Lower lobe of right lung (tissue), 2 donors: ENCODE data around the gene ZBED1. TPM values are rescaled to one million over a fixed set of nuclear protein-coding genes. Genes with fewer than 3 reads are reported as not detected.

Experiments
- ATAC-seq, 2 donors: fragments of 200-7000 bp; cut with Tn5 transposase; one replicate each; pipeline ENCODE4 v1.9.1; 2020 to 2022; ENCODE audit warnings: mild to moderate bottlenecking in 2 of 2, moderate library complexity in 2 of 2
- DNase-seq: peaks from one replicate; pipeline ENCODE4 v3.0.0-alpha.2; 2020
- H3K27ac ChIP-seq: fragments of 200-600 bp; one replicate; pipeline ENCODE4 v1.8.0; 2022
- H3K27me3 ChIP-seq: fragments of 200-600 bp; one replicate; pipeline ENCODE4 v1.8.0; 2022; ENCODE audit warnings: low read depth
- H3K36me3 ChIP-seq: fragments of 200-600 bp; one replicate; pipeline ENCODE4 v1.8.0; 2022; ENCODE audit warnings: mild to moderate bottlenecking
- H3K4me1 ChIP-seq: fragments of 200-600 bp; one replicate; pipeline ENCODE4 v1.8.0; 2022
- H3K4me3 ChIP-seq: fragments of 200-600 bp; one replicate; pipeline ENCODE4 v1.8.0; 2022; ENCODE audit warnings: mild to moderate bottlenecking
- H3K9me3 ChIP-seq: fragments of 200-600 bp; one replicate; pipeline ENCODE4 v1.8.0; 2022
- CTCF ChIP-seq: fragments of 200-600 bp; IDR thresholded peaks from one replicate; pipeline ENCODE4 v1.8.0; 2022; ENCODE audit warnings: antibody characterized with exemption, mild to moderate bottlenecking
- intact Hi-C: fragments of 100-400 bp; cut with DNase I; formaldehyde crosslinking; loops from one replicate; pipeline ENCODE4 v1.11.0; 2022
- total RNA-seq: library from RNA; stranded (reverse); fragmentation: NEBNext Ultra II Directional; extraction: Animal tissue kit (Norgen Biotek cat#: 25700); gene quantifications from one replicate; pipeline ENCODE4 v1.2.1, GENCODE V29; 2021
- donor health status: DM: no; HTN: yes; CAD: no; lungs with severe emphysema.

ZBED1 gene
- total RNA-seq, 1 donor from 2014 or later = 46.3 TPM

DNA sequence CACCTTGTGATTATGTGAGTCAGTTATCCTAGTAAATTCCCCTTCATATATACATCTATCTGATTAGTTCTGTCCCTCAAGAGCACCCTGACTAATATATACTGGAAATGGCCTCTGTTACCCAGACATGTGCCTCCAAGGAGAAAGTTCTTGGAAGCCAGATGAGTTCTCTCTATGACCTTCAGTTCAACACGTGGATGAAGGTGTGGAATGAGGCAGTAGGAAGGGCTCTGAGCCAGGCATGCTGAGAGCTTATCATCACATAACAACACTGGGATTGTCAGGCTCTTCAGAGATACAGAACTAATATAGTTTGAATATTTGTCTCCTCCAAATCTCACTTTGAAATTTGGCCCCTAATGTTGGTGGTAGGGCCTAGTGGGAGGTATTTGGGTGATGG is 44.4 kb upstream of the ZBED1 start:
- no peak for TF ChIP-seq CTCF
- intact Hi-C loops = no loop called here
- H3K27me3 ChIP-seq = no peaks in the 10 kb centered on the region
- ATAC-seq (no peak), DNase-seq (no peak)
- H3K9me3 ChIP-seq = no peaks in the 10 kb centered on the region
- no peak overlapping the region for H3K27ac ChIP-seq
- no peaks in the 10 kb centered on the region for H3K4me1 ChIP-seq
- no peak overlapping the region for H3K4me3 ChIP-seq
- no peaks in the 10 kb centered on the region for H3K36me3 ChIP-seq

GRCh38 chrX:2542826-2543521 is 42.2 kb upstream of the ZBED1 start:
- TF ChIP-seq CTCF = no peak
- H3K27ac ChIP-seq = no peak overlapping the region
- H3K36me3 ChIP-seq = no peaks in the 10 kb centered on the region
- intact Hi-C loops = no loop called here
- H3K4me1 ChIP-seq = no peaks in the 10 kb centered on the region
- DNase-seq = no peak
- no peaks in the 10 kb centered on the region for H3K9me3 ChIP-seq
- H3K27me3 ChIP-seq = no peaks in the 10 kb centered on the region
- H3K4me3 ChIP-seq = no peak overlapping the region
- ATAC-seq = no peak

- DNase-seq (no peak), ATAC-seq (no peak)
- no peaks in the 10 kb centered on the region for H3K4me1 ChIP-seq
- no peaks in the 10 kb centered on the region for H3K9me3 ChIP-seq
- no peak overlapping the region for H3K4me3 ChIP-seq
- intact Hi-C loops = no loop called here
- no peak overlapping the region for H3K27ac ChIP-seq
- TF ChIP-seq CTCF = no peak
- H3K27me3 ChIP-seq = no peaks in the 10 kb centered on the region
- no peaks in the 10 kb centered on the region for H3K36me3 ChIP-seq
Measured at GRCh38 chrX:2541603-2542002, 40.8 kb upstream of the ZBED1 start.

- intact Hi-C loops = no loop called here
Measured at GRCh38 chrX:2540426-2540947, 39.7 kb upstream of the ZBED1 start.

DNA sequence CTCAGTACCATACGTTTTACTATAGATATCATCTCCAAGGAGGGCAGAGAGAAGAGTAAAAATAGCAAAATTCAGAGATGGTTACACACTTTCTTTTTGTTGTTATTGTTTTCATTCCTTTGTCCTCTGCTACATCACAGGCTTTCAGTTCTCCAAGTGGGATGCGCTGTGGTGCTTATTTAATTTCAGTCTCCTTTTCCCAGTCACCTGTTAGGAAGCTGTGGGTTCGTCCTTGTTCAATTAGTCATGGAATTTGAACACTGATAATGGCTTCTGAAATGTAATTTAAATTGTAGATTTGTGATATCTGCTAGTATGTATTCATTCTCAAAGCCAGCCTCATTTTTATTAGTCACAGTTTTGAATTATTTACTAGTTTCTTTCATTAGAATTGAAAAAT is 38.8 kb upstream of the ZBED1 start:
- DNase-seq (no peak), ATAC-seq (no peak)
- intact Hi-C loops = no loop called here
- H3K36me3 ChIP-seq = no peaks in the 10 kb centered on the region
- H3K4me1 ChIP-seq = no peaks in the 10 kb centered on the region
- H3K4me3 ChIP-seq = no peak overlapping the region
- H3K27ac ChIP-seq = no peak overlapping the region
- no peak for TF ChIP-seq CTCF
- H3K9me3 ChIP-seq = no peaks in the 10 kb centered on the region
- no peaks in the 10 kb centered on the region for H3K27me3 ChIP-seq

More at GRCh38 chrX:2540426-2540947, 39.7 kb upstream of the ZBED1 start:
- H3K4me1 ChIP-seq = no peaks in the 10 kb centered on the region
- no peak for DNase-seq
- H3K36me3 ChIP-seq = no peaks in the 10 kb centered on the region
- H3K9me3 ChIP-seq = no peaks in the 10 kb centered on the region
- H3K27ac ChIP-seq = no peak overlapping the region
- H3K27me3 ChIP-seq = no peaks in the 10 kb centered on the region
- ATAC-seq = no peak
- H3K4me3 ChIP-seq = no peak overlapping the region
- TF ChIP-seq CTCF = no peak
